Liver (tissue), 9 donors: ENCODE data around the gene CILP. TPM values are rescaled to one million over a fixed set of nuclear protein-coding genes. Genes with fewer than 3 reads are reported as not detected.

Experiments used
- DNase-seq: peaks from one replicate; pipeline ENCODE4 v3.0.0-alpha.2; 2017; ENCODE audit warnings: low spot score
- H3K27ac ChIP-seq, 2 donors: one replicate each; pipeline ENCODE4 v1.7.0; 2013; ENCODE audit warnings: inconsistent platforms in 2 of 2, low read length in 2 of 2, control low read depth in 1 of 2, low read depth in 1 of 2, mild to moderate bottlenecking in 1 of 2
- H3K27me3 ChIP-seq, 4 donors: one replicate each; pipeline versions ENCODE4 v1.6.1 to v1.7.0; 2013; ENCODE audit warnings: low read length in 3 of 4, inconsistent platforms in 1 of 4, mild to moderate bottlenecking in 1 of 4, moderate library complexity in 1 of 4; ENCODE audit not compliant: control insufficient read depth in 4 of 4, insufficient read depth in 4 of 4
- H3K36me3 ChIP-seq, 4 donors: one replicate each; pipeline versions ENCODE4 v1.6.1 to v1.7.0; 2013; ENCODE audit warnings: low read length in 3 of 4, mild to moderate bottlenecking in 3 of 4, low read depth in 1 of 4, moderate library complexity in 1 of 4; ENCODE audit not compliant: control insufficient read depth in 4 of 4, insufficient read depth in 3 of 4
- H3K4me1 ChIP-seq, 4 donors: one replicate each; pipeline versions ENCODE4 v1.6.1 to v1.7.0; 2013; ENCODE audit warnings: low read length in 3 of 4, mild to moderate bottlenecking in 3 of 4, moderate library complexity in 1 of 4; ENCODE audit not compliant: control insufficient read depth in 4 of 4, insufficient read depth in 4 of 4
- H3K4me3 ChIP-seq, 3 donors: one replicate each; pipeline versions ENCODE4 v1.6.1 to v1.7.0; 2013; ENCODE audit warnings: low read length in 3 of 3, control low read depth in 1 of 3, low read depth in 1 of 3, mild to moderate bottlenecking in 1 of 3
- H3K9ac ChIP-seq, 2 donors: one replicate each; pipeline ENCODE4 v1.7.0; 2013; ENCODE audit warnings: low read length in 2 of 2, mild to moderate bottlenecking in 2 of 2, moderate library complexity in 2 of 2, control low read depth in 1 of 2, low read depth in 1 of 2
- H3K9me3 ChIP-seq, 4 donors: one replicate each; pipeline versions ENCODE4 v1.6.1 to v1.7.0; 2013; ENCODE audit warnings: low read length in 3 of 4; ENCODE audit not compliant: control insufficient read depth in 4 of 4
- ATF3 ChIP-seq: IDR thresholded peaks from 2 replicates; pipeline ENCODE4 v1.6.1; 2016; ENCODE audit warnings: antibody characterized with exemption
- EGR1 ChIP-seq, 2 donors: IDR thresholded peaks; 2 replicates each; pipeline ENCODE4 v1.6.1; 2016 to 2018; ENCODE audit warnings: antibody characterized with exemption in 2 of 2, low read depth in 2 of 2
- FOXA1 ChIP-seq: IDR thresholded peaks from 2 replicates; pipeline ENCODE4 v1.6.1; 2016; ENCODE audit warnings: antibody characterized with exemption
- FOXA2 ChIP-seq: IDR thresholded peaks from 2 replicates; pipeline ENCODE4 v1.6.1; 2016; ENCODE audit warnings: antibody characterized with exemption
- GABPA ChIP-seq, 2 donors: IDR thresholded peaks in 1 of 2; conservative IDR thresholded peaks in 1 of 2; 2 replicates each; pipeline ENCODE4 v1.6.1; 2016; ENCODE audit warnings: antibody characterized with exemption in 2 of 2, mild to moderate bottlenecking in 1 of 2, moderate library complexity in 1 of 2
- HNF4A ChIP-seq, 2 donors: conservative IDR thresholded peaks; 2 replicates each; pipeline ENCODE4 v1.6.1; 2016; ENCODE audit warnings: antibody characterized with exemption in 2 of 2, mild to moderate bottlenecking in 2 of 2
- HNF4G ChIP-seq: IDR thresholded peaks from 2 replicates; pipeline ENCODE4 v1.6.1; 2016; ENCODE audit warnings: antibody characterized with exemption
- JUND ChIP-seq, 2 donors: IDR thresholded peaks; 2 replicates each; pipeline ENCODE4 v1.6.1; 2016; ENCODE audit warnings: antibody characterized with exemption in 2 of 2
- MAX ChIP-seq: IDR thresholded peaks from 2 replicates; pipeline ENCODE4 v1.6.1; 2016; ENCODE audit warnings: antibody characterized with exemption
- NR2F2 ChIP-seq: IDR thresholded peaks from 2 replicates; pipeline ENCODE4 v1.6.1; 2016; ENCODE audit warnings: antibody characterized with exemption
- RAD21 ChIP-seq, 2 donors: IDR thresholded peaks; 2 replicates each; pipeline ENCODE4 v1.6.1; 2016; ENCODE audit warnings: antibody characterized with exemption in 2 of 2, mild to moderate bottlenecking in 2 of 2
- RXRA ChIP-seq, 2 donors: IDR thresholded peaks; 2 replicates each; pipeline ENCODE4 v1.6.1; 2017 to 2018; ENCODE audit warnings: antibody characterized with exemption in 2 of 2, mild to moderate bottlenecking in 1 of 2
- SP1 ChIP-seq: IDR thresholded peaks from 2 replicates; pipeline ENCODE4 v1.6.1; 2018; ENCODE audit warnings: antibody characterized with exemption, mild to moderate bottlenecking
- TAF1 ChIP-seq: conservative IDR thresholded peaks from 2 replicates; pipeline ENCODE4 v1.6.1; 2016; ENCODE audit warnings: antibody characterized with exemption, mild to moderate bottlenecking
- YY1 ChIP-seq: IDR thresholded peaks from 2 replicates; pipeline ENCODE4 v1.6.1; 2016; ENCODE audit warnings: antibody characterized with exemption, mild to moderate bottlenecking
- ZBTB33 ChIP-seq: IDR thresholded peaks from 2 replicates; pipeline ENCODE4 v1.6.1; 2016; ENCODE audit warnings: antibody characterized with exemption
- WGBS: extraction: QIAGEN DNeasy Blood & Tissue Kit; methylation state at CpG from one replicate; pipeline ENCODE4 v1.1.7; 2013; 5-methylcytosine and 5-hydroxymethylcytosine counted together
- polyA plus RNA-seq, 2 donors: library from polyadenylated mRNA; stranded (reverse) in 1 of 2; unstranded in 1 of 2; fragments of 200-250 nt in 1 of 2; fragments of >200 nt in 1 of 2; fragmentation: Nextera tagmentation in 1 of 2; extraction: Ambion mirVana in 1 of 2; gene quantifications; one replicate each; pipeline versions ENCODE4 v1.2.1 to v1.2.3, GENCODE V29; 2013 to 2015
- total RNA-seq, 2 donors: library from RNA; depleted of rRNA; stranded (reverse); fragments of >200 nt; gene quantifications; one replicate each; pipeline ENCODE4 v1.2.3, GENCODE V29; 2014
- TF ChIP-seq, protein P1 (sequence below): fragments of 150-350 bp; IDR thresholded peaks from 2 replicates; pipeline ENCODE4 v1.5.1; 2017; ENCODE audit warnings: improper control_type of control experiment, low read depth, low read length; ENCODE audit not compliant: missing input control
- TF ChIP-seq, protein P2 (sequence below): IDR thresholded peaks from 2 replicates; pipeline ENCODE4 v1.6.1; 2016; ENCODE audit warnings: antibody characterized with exemption, mild to moderate bottlenecking
- donor health status: healthy.
- donor health status: healthy.
- donor health status: healthy.
- donor health status: healthy.
- donor health status: healthy.

CILP gene
- total RNA-seq (1 to 10 TPM in 1 of 2 donors, under 1 TPM in 1; 0.28 to 2.6 TPM), polyA plus RNA-seq (under 1 TPM; 0.36 to 0.52 TPM)

DNA sequence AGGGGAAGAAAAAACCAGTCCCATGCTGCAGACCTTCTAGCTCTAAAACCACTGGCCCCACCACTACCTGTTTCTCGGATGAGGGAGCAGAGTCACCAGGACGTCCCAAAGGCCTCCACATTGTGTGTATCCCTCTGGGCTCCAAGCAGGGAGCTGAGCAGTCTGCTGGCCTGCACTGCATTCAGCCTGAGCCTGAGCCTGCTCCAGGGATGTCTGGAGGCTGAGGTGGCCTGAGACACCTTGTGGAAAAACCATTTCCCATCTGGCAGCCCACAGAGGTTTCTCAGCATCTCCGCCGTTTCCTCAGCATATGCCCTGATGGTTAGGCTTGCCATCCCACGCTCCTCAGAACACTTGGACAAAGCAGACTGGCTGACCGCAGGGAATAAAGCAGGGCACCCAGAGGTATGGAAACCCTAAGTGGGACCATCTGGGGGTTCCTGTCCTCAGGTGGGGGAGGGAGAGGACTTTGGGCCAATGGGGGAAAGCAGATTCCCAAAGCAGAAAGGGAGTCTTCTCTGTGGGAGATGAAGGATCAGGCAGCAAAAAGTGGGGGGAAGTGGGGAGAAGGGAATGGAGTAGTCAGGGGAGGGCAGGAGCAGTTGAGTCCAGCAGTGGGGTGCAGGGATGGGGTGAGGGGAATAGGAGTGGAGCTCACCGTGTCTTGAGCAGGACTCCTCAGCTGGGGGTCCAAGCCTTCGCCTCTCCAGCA, at the start of gene CILP:
Gene CILP (minus strand): TSS at position 704 of the 712 bp plus-strand sequence. CDS start 1,718 bp downstream, outside the sequence.
- Histone ChIP-seq H3K36me3 (no peaks in the 10 kb centered on the region), H3K4me1 (no peaks in the 10 kb centered on the region), H3K27me3 (no peaks in the 10 kb centered on the region), H3K9ac (no peak within 1 kb of the TSS), H3K9me3 (no peaks in the 10 kb centered on the region), H3K27ac (no peak within 1 kb of the TSS), H3K4me3 (no peak within 1 kb of the TSS)
- no peak for TF ChIP-seq JUND (IDR thresholded peaks at IDR 0.05)
- no peak for TF ChIP-seq TAF1
- TF ChIP-seq FOXA2, result no peak
- TF ChIP-seq SP1, result no peak
- TF ChIP-seq, protein P1, sequence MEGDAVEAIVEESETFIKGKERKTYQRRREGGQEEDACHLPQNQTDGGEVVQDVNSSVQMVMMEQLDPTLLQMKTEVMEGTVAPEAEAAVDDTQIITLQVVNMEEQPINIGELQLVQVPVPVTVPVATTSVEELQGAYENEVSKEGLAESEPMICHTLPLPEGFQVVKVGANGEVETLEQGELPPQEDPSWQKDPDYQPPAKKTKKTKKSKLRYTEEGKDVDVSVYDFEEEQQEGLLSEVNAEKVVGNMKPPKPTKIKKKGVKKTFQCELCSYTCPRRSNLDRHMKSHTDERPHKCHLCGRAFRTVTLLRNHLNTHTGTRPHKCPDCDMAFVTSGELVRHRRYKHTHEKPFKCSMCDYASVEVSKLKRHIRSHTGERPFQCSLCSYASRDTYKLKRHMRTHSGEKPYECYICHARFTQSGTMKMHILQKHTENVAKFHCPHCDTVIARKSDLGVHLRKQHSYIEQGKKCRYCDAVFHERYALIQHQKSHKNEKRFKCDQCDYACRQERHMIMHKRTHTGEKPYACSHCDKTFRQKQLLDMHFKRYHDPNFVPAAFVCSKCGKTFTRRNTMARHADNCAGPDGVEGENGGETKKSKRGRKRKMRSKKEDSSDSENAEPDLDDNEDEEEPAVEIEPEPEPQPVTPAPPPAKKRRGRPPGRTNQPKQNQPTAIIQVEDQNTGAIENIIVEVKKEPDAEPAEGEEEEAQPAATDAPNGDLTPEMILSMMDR, result no peak
- TF ChIP-seq GABPA (IDR thresholded peaks at IDR 0.05 in 1 of 2, conservative IDR thresholded peaks at IDR 0.05 in 1 of 2), result no peak
- no peak for TF ChIP-seq YY1
- TF ChIP-seq EGR1 (IDR thresholded peaks at IDR 0.05; ENCODE audit: low read depth in 2 of 2), result no peak
- TF ChIP-seq NR2F2, result no peak
- WGBS, result 89% methylated on average over 8 of the region's 8 CpGs
- DNase-seq, result no peak

DNA sequence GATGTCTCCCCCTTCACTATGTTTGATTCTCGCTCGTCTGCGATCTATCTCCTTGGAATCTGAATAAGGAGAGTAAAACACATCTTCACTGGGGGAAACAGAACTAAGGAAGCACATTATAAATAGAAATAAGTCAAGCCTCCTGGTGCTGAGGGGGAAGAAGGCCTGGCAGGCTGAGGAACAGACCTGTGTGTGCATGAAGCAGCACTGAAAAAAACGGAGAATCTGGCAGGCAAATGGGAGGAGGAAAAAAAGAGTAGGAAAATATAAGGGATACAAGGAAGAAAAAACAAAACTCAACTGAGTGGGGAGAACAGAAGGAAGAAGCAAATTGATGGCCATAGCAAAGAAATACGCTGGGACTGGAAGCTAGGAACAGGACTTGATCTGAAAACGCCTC, 49.7 kb upstream of the CILP start:
- Histone ChIP-seq H3K4me1 (no peaks in the 10 kb centered on the region), H3K27ac (no peak overlapping the region), H3K9me3 (no peaks in the 10 kb centered on the region), H3K4me3 (no peak overlapping the region), H3K27me3 (no peaks in the 10 kb centered on the region), H3K9ac (no peak overlapping the region), H3K36me3 (peaks cover 2 to 63% (median 26%) of the 10 kb centered on the region in 4 donors)
- DNase-seq, result no peak
- TF ChIP-seq GABPA (IDR thresholded peaks at IDR 0.05 in 1 of 2, conservative IDR thresholded peaks at IDR 0.05 in 1 of 2), result no peak
- no peak for TF ChIP-seq RXRA (IDR thresholded peaks at IDR 0.05)
- TF ChIP-seq ZBTB33, result no peak
- TF ChIP-seq, protein P2, sequence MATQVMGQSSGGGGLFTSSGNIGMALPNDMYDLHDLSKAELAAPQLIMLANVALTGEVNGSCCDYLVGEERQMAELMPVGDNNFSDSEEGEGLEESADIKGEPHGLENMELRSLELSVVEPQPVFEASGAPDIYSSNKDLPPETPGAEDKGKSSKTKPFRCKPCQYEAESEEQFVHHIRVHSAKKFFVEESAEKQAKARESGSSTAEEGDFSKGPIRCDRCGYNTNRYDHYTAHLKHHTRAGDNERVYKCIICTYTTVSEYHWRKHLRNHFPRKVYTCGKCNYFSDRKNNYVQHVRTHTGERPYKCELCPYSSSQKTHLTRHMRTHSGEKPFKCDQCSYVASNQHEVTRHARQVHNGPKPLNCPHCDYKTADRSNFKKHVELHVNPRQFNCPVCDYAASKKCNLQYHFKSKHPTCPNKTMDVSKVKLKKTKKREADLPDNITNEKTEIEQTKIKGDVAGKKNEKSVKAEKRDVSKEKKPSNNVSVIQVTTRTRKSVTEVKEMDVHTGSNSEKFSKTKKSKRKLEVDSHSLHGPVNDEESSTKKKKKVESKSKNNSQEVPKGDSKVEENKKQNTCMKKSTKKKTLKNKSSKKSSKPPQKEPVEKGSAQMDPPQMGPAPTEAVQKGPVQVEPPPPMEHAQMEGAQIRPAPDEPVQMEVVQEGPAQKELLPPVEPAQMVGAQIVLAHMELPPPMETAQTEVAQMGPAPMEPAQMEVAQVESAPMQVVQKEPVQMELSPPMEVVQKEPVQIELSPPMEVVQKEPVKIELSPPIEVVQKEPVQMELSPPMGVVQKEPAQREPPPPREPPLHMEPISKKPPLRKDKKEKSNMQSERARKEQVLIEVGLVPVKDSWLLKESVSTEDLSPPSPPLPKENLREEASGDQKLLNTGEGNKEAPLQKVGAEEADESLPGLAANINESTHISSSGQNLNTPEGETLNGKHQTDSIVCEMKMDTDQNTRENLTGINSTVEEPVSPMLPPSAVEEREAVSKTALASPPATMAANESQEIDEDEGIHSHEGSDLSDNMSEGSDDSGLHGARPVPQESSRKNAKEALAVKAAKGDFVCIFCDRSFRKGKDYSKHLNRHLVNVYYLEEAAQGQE, result no peak
- no peak for TF ChIP-seq FOXA2
- TF ChIP-seq ATF3, result no peak
- TF ChIP-seq, protein P1, result no peak
- no peak for TF ChIP-seq HNF4A (conservative IDR thresholded peaks at IDR 0.05)
- TF ChIP-seq JUND (IDR thresholded peaks at IDR 0.05), result no peak
- TF ChIP-seq TAF1, result no peak
- TF ChIP-seq RAD21 (IDR thresholded peaks at IDR 0.05), result no peak
- no peak for TF ChIP-seq FOXA1
- TF ChIP-seq YY1, result no peak
- no peak for TF ChIP-seq HNF4G
- TF ChIP-seq MAX, result no peak
- TF ChIP-seq NR2F2, result no peak
- 96% methylated on average over 6 of the region's 6 CpGs for WGBS
